ENCODE data around the gene CEBPZ.

The CEBPZ gene

DNA sequence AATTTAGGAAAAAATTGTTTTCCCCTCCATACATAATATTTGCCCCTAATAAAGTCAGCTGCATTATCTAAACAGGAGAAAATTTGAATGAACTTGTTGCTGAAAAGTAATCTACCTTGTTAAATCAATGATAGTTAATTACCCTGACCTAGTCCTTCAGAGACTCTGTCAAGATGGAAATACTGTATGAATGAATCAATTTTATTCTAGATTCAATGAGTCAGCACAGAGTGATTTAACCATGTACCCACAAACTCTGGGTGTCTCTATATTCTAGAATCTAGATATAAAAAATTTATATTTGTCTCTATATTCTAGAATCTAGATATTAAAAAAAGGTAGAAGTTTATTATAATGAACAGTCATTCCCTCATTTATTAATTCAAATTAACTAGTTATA, 36.3 kb upstream of the CEBPZ start:
- peaks cover 50% of the 10 kb centered on the region; the same call in 1 of the 2 replicates for H4K20me1 ChIP-seq (ENCODE audit: insufficient read depth, low read length)
- no peak overlapping the region for H3K4me3 ChIP-seq (ENCODE audit: low read length)
- peaks cover 83% of the 10 kb centered on the region for H3F3A ChIP-seq (ENCODE audit: insufficient read depth, low read length)
- H3K36me3 ChIP-seq (replicated peaks; ENCODE audit: insufficient read depth, low read length), result peaks cover 55% of the 10 kb centered on the region
- H3K9me3 ChIP-seq (replicated peaks; ENCODE audit: insufficient read depth, low read length), result no peaks in the 10 kb centered on the region
- H3K4me1 ChIP-seq (ENCODE audit: low read length), result no peaks in the 10 kb centered on the region
- no peak overlapping the region for H3K27ac ChIP-seq (ENCODE audit: low read length)
- H3K4me2 ChIP-seq (ENCODE audit: low read depth, low read length), result no peak overlapping the region
- H3K27me3 ChIP-seq (replicated peaks; ENCODE audit: insufficient read depth, low read length), result no peaks in the 10 kb centered on the region
- H3K9me2 ChIP-seq (replicated peaks; ENCODE audit: insufficient read depth, low read length), result no peaks in the 10 kb centered on the region
- H2AFZ ChIP-seq (ENCODE audit: low read length), result no peak overlapping the region
- no peak for TF ChIP-seq EZH2 (optimal IDR thresholded peaks at IDR 0.05; ENCODE audit: low read depth, low read length)
- TF ChIP-seq, protein P1, sequence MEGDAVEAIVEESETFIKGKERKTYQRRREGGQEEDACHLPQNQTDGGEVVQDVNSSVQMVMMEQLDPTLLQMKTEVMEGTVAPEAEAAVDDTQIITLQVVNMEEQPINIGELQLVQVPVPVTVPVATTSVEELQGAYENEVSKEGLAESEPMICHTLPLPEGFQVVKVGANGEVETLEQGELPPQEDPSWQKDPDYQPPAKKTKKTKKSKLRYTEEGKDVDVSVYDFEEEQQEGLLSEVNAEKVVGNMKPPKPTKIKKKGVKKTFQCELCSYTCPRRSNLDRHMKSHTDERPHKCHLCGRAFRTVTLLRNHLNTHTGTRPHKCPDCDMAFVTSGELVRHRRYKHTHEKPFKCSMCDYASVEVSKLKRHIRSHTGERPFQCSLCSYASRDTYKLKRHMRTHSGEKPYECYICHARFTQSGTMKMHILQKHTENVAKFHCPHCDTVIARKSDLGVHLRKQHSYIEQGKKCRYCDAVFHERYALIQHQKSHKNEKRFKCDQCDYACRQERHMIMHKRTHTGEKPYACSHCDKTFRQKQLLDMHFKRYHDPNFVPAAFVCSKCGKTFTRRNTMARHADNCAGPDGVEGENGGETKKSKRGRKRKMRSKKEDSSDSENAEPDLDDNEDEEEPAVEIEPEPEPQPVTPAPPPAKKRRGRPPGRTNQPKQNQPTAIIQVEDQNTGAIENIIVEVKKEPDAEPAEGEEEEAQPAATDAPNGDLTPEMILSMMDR (IDR thresholded peaks at IDR 0.05; ENCODE audit: low read length), result no peak
- no peak for TF ChIP-seq EZH2phosphoT487 (IDR thresholded peaks at IDR 0.05; ENCODE audit: low read length)
- no peak for DNase-seq
- no peak overlapping the region for H3K9ac ChIP-seq (ENCODE audit: low read length)
- peaks cover 98% of the 10 kb centered on the region for H3K79me2 ChIP-seq (ENCODE audit: low read length)

DNA sequence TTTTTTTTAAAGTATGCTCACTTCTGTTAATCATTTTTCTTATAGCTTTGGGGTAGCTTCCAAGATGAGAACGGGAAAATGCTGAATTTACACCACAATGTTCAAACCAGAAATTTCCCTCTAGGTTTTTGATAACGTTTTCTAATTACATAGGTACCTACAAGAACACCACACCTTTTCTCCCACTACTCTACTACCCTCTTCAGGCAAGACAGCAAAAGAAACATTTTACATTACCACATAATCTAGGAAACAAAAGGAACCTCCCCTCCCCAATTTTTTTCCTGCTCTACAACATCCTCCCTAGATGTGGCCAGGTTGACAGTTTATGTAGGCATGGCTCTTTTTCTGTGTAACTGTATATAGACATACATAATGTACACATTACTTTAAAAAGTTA, 32.4 kb upstream of the CEBPZ start:
- H3K9me3 ChIP-seq (replicated peaks; ENCODE audit: insufficient read depth, low read length), result no peaks in the 10 kb centered on the region
- TF ChIP-seq EZH2phosphoT487 (IDR thresholded peaks at IDR 0.05; ENCODE audit: low read length) (no peak), EZH2 (optimal IDR thresholded peaks at IDR 0.05; ENCODE audit: low read depth, low read length) (no peak)
- TF ChIP-seq, protein P1 (IDR thresholded peaks at IDR 0.05; ENCODE audit: low read length), result no peak
- no peaks in the 10 kb centered on the region for H3K4me1 ChIP-seq (ENCODE audit: low read length)
- H3K4me2 ChIP-seq (ENCODE audit: low read depth, low read length), result no peak overlapping the region
- H3K9me2 ChIP-seq (replicated peaks; ENCODE audit: insufficient read depth, low read length), result no peaks in the 10 kb centered on the region
- no peak overlapping the region for H3K4me3 ChIP-seq (ENCODE audit: low read length)
- peaks cover 74% of the 10 kb centered on the region for H3F3A ChIP-seq (ENCODE audit: insufficient read depth, low read length)
- peaks cover 95% of the 10 kb centered on the region for H3K79me2 ChIP-seq (ENCODE audit: low read length)
- no peak overlapping the region for H3K9ac ChIP-seq (ENCODE audit: low read length)
- H4K20me1 ChIP-seq (ENCODE audit: insufficient read depth, low read length), result peaks cover 26% of the 10 kb centered on the region
- peaks cover 36% of the 10 kb centered on the region for H3K36me3 ChIP-seq (replicated peaks; ENCODE audit: insufficient read depth, low read length)
- no peak for DNase-seq
- no peak overlapping the region for H2AFZ ChIP-seq (ENCODE audit: low read length)
- no peak overlapping the region for H3K27ac ChIP-seq (ENCODE audit: low read length)
- no peaks in the 10 kb centered on the region for H3K27me3 ChIP-seq (replicated peaks; ENCODE audit: insufficient read depth, low read length)

DNA sequence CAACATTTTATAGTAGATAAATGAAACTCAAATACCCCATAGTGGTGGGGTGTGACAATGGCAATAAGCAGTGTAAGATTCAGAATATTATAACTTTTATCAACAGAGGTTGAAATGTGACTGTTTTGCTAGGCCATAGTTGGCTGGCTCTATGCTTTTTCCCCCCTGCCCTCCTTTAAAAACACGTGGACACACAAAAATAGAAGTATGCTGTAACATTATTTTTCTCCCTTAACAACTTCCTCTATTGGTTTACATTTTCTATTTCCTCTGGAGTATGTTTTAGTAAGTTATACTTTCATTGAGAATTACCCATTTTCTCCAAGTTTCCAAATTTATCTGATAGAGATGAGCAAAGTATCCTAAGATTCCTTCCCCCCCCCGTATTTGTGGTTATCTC, 31.1 kb upstream of the CEBPZ start:
- TF ChIP-seq, protein P1 (IDR thresholded peaks at IDR 0.05; ENCODE audit: low read length), result no peak
- TF ChIP-seq EZH2phosphoT487 (IDR thresholded peaks at IDR 0.05; ENCODE audit: low read length), result no peak
- Histone ChIP-seq H3K9me2 (replicated peaks; ENCODE audit: insufficient read depth, low read length) (no peaks in the 10 kb centered on the region), H3K4me2 (ENCODE audit: low read depth, low read length) (no peak overlapping the region), H3K36me3 (replicated peaks; ENCODE audit: insufficient read depth, low read length) (peaks cover 31% of the 10 kb centered on the region), H3K4me3 (ENCODE audit: low read length) (no peak overlapping the region), H3K27ac (ENCODE audit: low read length) (no peak overlapping the region), H3F3A (ENCODE audit: insufficient read depth, low read length) (peaks cover 74% of the 10 kb centered on the region), H3K27me3 (replicated peaks; ENCODE audit: insufficient read depth, low read length) (no peaks in the 10 kb centered on the region), H3K4me1 (ENCODE audit: low read length) (no peaks in the 10 kb centered on the region), H3K79me2 (ENCODE audit: low read length) (peaks cover 95% of the 10 kb centered on the region), H3K9me3 (replicated peaks; ENCODE audit: insufficient read depth, low read length) (no peaks in the 10 kb centered on the region), H3K9ac (ENCODE audit: low read length) (no peak overlapping the region), H4K20me1 (ENCODE audit: insufficient read depth, low read length) (peaks cover 28% of the 10 kb centered on the region), H2AFZ (ENCODE audit: low read length) (no peak overlapping the region)
- DNase-seq, result no peak
